GM23248 (cell line): ENCODE results near the gene TNKS1BP1. TPM values are rescaled to one million over a fixed set of nuclear protein-coding genes. Genes with fewer than 3 reads are reported as not detected.

ENCODE experiments used
- DNase-seq: peaks from one replicate; pipeline ENCODE4 v3.0.0-alpha.2; 2015
- H2AFZ ChIP-seq: fragments of 200-600 bp; sonication (generic); 2 replicates; pipeline ENCODE4 v1.6.1; 2016; ENCODE audit warnings: antibody characterized with exemption
- H3F3A ChIP-seq: fragments of 200-600 bp; sonication (generic); 2 replicates; pipeline ENCODE4 v1.6.1; 2016; ENCODE audit warnings: mild to moderate bottlenecking, antibody characterized with exemption, mixed run types; ENCODE audit not compliant: insufficient read depth
- H3K27ac ChIP-seq: fragments of 200-600 bp; sonication (generic); 2 replicates; pipeline ENCODE4 v1.5.1; 2016; ENCODE audit warnings: mild to moderate bottlenecking
- H3K27me3 ChIP-seq: fragments of 200-600 bp; sonication (generic); replicated peaks from 2 replicates; pipeline ENCODE4 v1.6.1; 2016; ENCODE audit warnings: mild to moderate bottlenecking; ENCODE audit not compliant: insufficient read depth
- H3K36me3 ChIP-seq: fragments of 200-600 bp; sonication (generic); 2 replicates; pipeline ENCODE4 v1.6.1; 2016; ENCODE audit warnings: low read depth, mild to moderate bottlenecking
- H3K4me1 ChIP-seq: fragments of 200-600 bp; sonication (generic); 2 replicates; pipeline ENCODE4 v1.6.1; 2016; ENCODE audit warnings: mild to moderate bottlenecking; ENCODE audit not compliant: insufficient read depth
- H3K4me2 ChIP-seq: fragments of 200-600 bp; sonication (generic); one replicate; pipeline ENCODE4 v1.6.1; 2016; ENCODE audit warnings: mild to moderate bottlenecking; ENCODE audit not compliant: unreplicated experiment
- H3K4me3 ChIP-seq: fragments of 200-600 bp; sonication (generic); 2 replicates; pipeline ENCODE4 v1.5.1; 2016; ENCODE audit warnings: mild to moderate bottlenecking
- H3K79me2 ChIP-seq: fragments of 200-600 bp; sonication (generic); 2 replicates; pipeline ENCODE4 v1.6.1; 2016; ENCODE audit warnings: mild to moderate bottlenecking; ENCODE audit not compliant: insufficient read depth
- H3K9ac ChIP-seq: fragments of 200-600 bp; sonication (generic); 2 replicates; pipeline ENCODE4 v1.6.1; 2016; ENCODE audit warnings: mild to moderate bottlenecking
- H3K9me2 ChIP-seq: fragments of 200-600 bp; sonication (generic); 2 replicates; pipeline ENCODE4 v1.6.1; 2016; ENCODE audit warnings: mixed run types, mild to moderate bottlenecking, moderate library complexity; ENCODE audit not compliant: insufficient read depth
- H3K9me3 ChIP-seq: fragments of 200-600 bp; sonication (generic); one replicate; pipeline ENCODE4 v1.6.1; 2017; ENCODE audit warnings: low read depth
- H4K20me1 ChIP-seq: fragments of 200-600 bp; sonication (generic); 2 replicates; pipeline ENCODE4 v1.6.0; 2016; ENCODE audit not compliant: insufficient read depth
- EZH2 ChIP-seq: fragments of 200-600 bp; sonication (generic); IDR thresholded peaks from 2 replicates; pipeline ENCODE4 v1.6.1; 2018; ENCODE audit warnings: antibody characterized with exemption, mild to moderate bottlenecking; ENCODE audit not compliant: insufficient read depth, poor library complexity, severe bottlenecking
- EZH2phosphoT487 ChIP-seq: fragments of 200-600 bp; sonication (generic); IDR thresholded peaks from 2 replicates; pipeline ENCODE4 v1.6.1; 2018; ENCODE audit warnings: antibody characterized with exemption, moderate library complexity, mild to moderate bottlenecking, low read depth; ENCODE audit not compliant: insufficient read depth
- WGBS, 2 experiments: methylation state at CpG; one replicate each; pipeline ENCODE4 v1.1.6; 2015 to 2017; ENCODE audit warnings: low lambda C conversion rate in 2 of 2, low coverage in 1 of 2; ENCODE audit errors: missing lambda C conversion rate in 2 of 2; 5-methylcytosine and 5-hydroxymethylcytosine counted together
- in situ Hi-C: fragments of 300-500 bp; cut with MboI; formaldehyde crosslinking; loops from 2 replicates; pipeline ENCODE4 v1.15.0; 2020
- polyA plus RNA-seq: library from polyadenylated mRNA; unstranded; fragments of >200 nt; fragmentation: Nextera tagmentation; extraction: Ambion mirVana; gene quantifications from 2 replicates; pipeline ENCODE4 v1.2.1, GENCODE V29; 2016
- total RNA-seq: library from RNA; depleted of rRNA; stranded (reverse); fragments of >200 nt; shearing (Covaris generic); gene quantifications from 2 replicates; pipeline ENCODE4 v1.2.3, GENCODE V29; 2014

Gene TNKS1BP1
- total and polyA plus RNA-seq, 2 experiments from 2014 or later: 88.2 to 89.7 TPM

DNA sequence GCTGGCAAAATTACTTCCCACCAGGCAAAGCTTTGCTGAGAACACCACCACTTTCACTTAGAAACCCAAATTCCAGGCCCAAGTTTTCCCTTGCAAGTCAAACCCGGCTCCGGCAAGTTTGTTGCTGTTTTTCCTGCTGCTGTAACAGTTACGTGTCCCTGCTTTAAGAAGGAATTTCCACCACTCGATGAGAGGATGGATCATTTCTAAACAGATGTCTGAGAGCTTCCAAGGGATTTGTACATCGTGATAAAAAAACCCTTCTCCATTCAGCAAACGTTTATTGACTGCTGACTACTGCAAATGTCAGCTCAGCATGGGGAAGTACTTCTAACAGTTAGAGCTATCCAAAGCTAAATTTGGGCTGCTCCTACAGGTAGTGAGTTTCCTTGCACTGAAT lies 33.1 kb upstream of the TNKS1BP1 start:
- Histone ChIP-seq H3K79me2 (no peaks in the 10 kb centered on the region), H3K4me3 (peak overlapping the region; percentile 50), H3K36me3 (no peaks in the 10 kb centered on the region), H3K9me2 (no peaks in the 10 kb centered on the region), H3K27me3 (no peaks in the 10 kb centered on the region), H3K4me1 (peaks cover 11% of the 10 kb centered on the region), H3K9me3 (no peaks in the 10 kb centered on the region), H3K9ac (peak overlapping the region; percentile 78), H3F3A (peaks cover 16% of the 10 kb centered on the region), H2AFZ (peak overlapping the region; percentile 78), H3K4me2 (peak overlapping the region; percentile 45), H3K27ac (peak overlapping the region; percentile 79), H4K20me1 (no peaks in the 10 kb centered on the region)
- in situ Hi-C loops: no loop called here
- WGBS, 2 experiments: 4 to 12% methylated on average over 6 of the region's 6 CpGs
- peak; percentile 75 for DNase-seq
- TF ChIP-seq EZH2: no peak
- no peak for TF ChIP-seq EZH2phosphoT487

DNA sequence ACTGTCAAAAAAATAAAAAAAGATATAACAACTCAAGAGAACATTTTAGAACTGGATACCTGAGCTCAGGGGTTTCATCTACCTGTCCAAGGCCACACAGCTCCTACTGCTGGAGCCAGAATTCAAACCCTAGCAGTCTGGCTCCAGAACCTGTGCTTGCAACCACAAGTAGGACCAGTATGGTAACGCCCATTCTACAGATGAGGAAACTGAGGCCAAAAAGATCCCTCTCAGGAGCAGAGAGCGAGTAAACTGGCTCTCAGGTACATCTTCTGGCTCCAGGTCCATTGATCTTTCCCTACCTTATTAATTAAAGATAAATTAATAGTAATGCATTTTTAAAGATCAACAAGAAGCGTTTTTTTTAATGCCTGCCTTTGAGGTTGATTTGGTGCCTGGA lies 32.6 kb upstream of the TNKS1BP1 start:
- Histone ChIP-seq H2AFZ (peak overlapping the region; percentile 78), H3F3A (peaks cover 16% of the 10 kb centered on the region), H4K20me1 (no peaks in the 10 kb centered on the region), H3K79me2 (no peaks in the 10 kb centered on the region), H3K27ac (peak overlapping the region; percentile 79), H3K4me2 (peak overlapping the region; percentile 45), H3K4me3 (no peak overlapping the region; the same call in 1 of the 2 replicates), H3K9ac (peak overlapping the region; percentile 78), H3K36me3 (no peaks in the 10 kb centered on the region), H3K27me3 (no peaks in the 10 kb centered on the region), H3K9me2 (no peaks in the 10 kb centered on the region), H3K9me3 (no peaks in the 10 kb centered on the region), H3K4me1 (peaks cover 11% of the 10 kb centered on the region)
- 52 to 60% methylated on average over 3 of the region's 3 CpGs for whole genome bisulfite sequencing, 2 experiments
- TF ChIP-seq EZH2phosphoT487 (no peak), EZH2 (no peak)
- no peak for DNase-seq
- in situ Hi-C loops: no loop called here

- H4K20me1 ChIP-seq: no peaks in the 10 kb centered on the region
- in situ Hi-C loops: no loop called here
- no peak overlapping the region for H3K4me2 ChIP-seq
- no peaks in the 10 kb centered on the region for H3K9me3 ChIP-seq
- peaks cover 11% of the 10 kb centered on the region for H3K4me1 ChIP-seq
- H3K79me2 ChIP-seq: no peaks in the 10 kb centered on the region
- TF ChIP-seq EZH2phosphoT487: no peak
- no peak for TF ChIP-seq EZH2
- WGBS, 2 experiments: 66 to 70% methylated on average over 9 of the region's 9 CpGs
- no peaks in the 10 kb centered on the region for H3K27me3 ChIP-seq
- no peaks in the 10 kb centered on the region for H3K9me2 ChIP-seq
- no peak for DNase-seq
- no peak overlapping the region for H3K9ac ChIP-seq
- H3K36me3 ChIP-seq: no peaks in the 10 kb centered on the region
- peaks cover 16% of the 10 kb centered on the region for H3F3A ChIP-seq
- H3K27ac ChIP-seq: no peak overlapping the region
- H2AFZ ChIP-seq: no peak overlapping the region
- no peak overlapping the region for H3K4me3 ChIP-seq
These were observed 31.5 kb upstream of the TNKS1BP1 start for GRCh38 chr11:57356268-57356667.

- Histone ChIP-seq H4K20me1 (no peaks in the 10 kb centered on the region), H3K27me3 (no peaks in the 10 kb centered on the region), H3K36me3 (no peaks in the 10 kb centered on the region), H3K4me3 (no peak overlapping the region), H3K79me2 (no peaks in the 10 kb centered on the region), H3K9ac (no peak overlapping the region), H3K4me2 (no peak overlapping the region), H3K9me2 (no peaks in the 10 kb centered on the region), H3K27ac (no peak overlapping the region), H3F3A (peaks cover 16% of the 10 kb centered on the region), H3K4me1 (peaks cover 11% of the 10 kb centered on the region), H2AFZ (no peak overlapping the region), H3K9me3 (no peaks in the 10 kb centered on the region)
- no peak for DNase-seq
- TF ChIP-seq EZH2phosphoT487 (no peak), EZH2 (no peak)
- in situ Hi-C loops: no loop called here
- WGBS, 2 experiments: 86 to 92% methylated on average over 6 of the region's 6 CpGs
These were observed 29.9 kb upstream of the TNKS1BP1 start for GRCh38 chr11:57354699-57355098.

GRCh38 chr11:57353852-57354251 lies 29.1 kb upstream of the TNKS1BP1 start:
- Histone ChIP-seq H3K36me3 (no peaks in the 10 kb centered on the region), H3K9me2 (no peaks in the 10 kb centered on the region), H4K20me1 (no peaks in the 10 kb centered on the region), H3K4me3 (no peak overlapping the region), H3K9me3 (no peaks in the 10 kb centered on the region), H3K4me2 (no peak overlapping the region), H3K27me3 (no peaks in the 10 kb centered on the region), H3F3A (peaks cover 16% of the 10 kb centered on the region), H3K9ac (no peak overlapping the region), H3K27ac (no peak overlapping the region), H3K4me1 (peaks cover 11% of the 10 kb centered on the region), H2AFZ (no peak overlapping the region), H3K79me2 (no peaks in the 10 kb centered on the region)
- in situ Hi-C loops: no loop called here
- WGBS, 2 experiments: 86 to 90% methylated on average over 4 of the region's 4 CpGs
- DNase-seq: no peak
- TF ChIP-seq EZH2 (no peak), EZH2phosphoT487 (no peak)
